ENCODE measurements around the gene PSENEN.

The PSENEN gene

DNA sequence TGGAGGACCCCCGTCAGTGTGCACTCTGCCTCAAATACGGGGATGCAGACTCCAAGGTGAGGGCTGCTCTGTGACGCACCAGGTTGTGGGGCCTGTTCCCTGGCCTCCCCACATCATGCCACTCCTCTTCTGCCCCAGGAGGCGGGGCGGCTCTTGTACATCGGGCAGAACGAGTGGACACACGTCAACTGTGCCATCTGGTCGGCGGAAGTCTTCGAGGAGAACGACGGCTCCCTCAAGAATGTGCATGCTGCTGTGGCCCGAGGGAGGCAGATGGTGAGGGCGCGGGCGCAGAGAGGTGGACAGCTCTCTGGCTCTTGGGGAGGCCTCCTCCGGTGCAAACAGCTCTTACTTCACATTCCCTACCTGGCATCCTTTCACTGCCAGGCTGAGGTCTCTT lies 16.4 kb upstream of the PSENEN start:
- no peaks in the 10 kb centered on the region for H3F3A ChIP-seq (ENCODE audit: insufficient read depth)
- no peaks in the 10 kb centered on the region for H4K20me1 ChIP-seq (ENCODE audit: low read depth, low read length)
- no peaks in the 10 kb centered on the region; the same call in 1 of the 2 replicates for H3K36me3 ChIP-seq (ENCODE audit: low read length)
- H3K27me3 ChIP-seq (ENCODE audit: low read length): no peaks in the 10 kb centered on the region
- H3K9me2 ChIP-seq (replicated peaks; ENCODE audit: insufficient read depth, low read length): no peaks in the 10 kb centered on the region
- no peak overlapping the region for H3K27ac ChIP-seq (ENCODE audit: low read depth, low read length)
- no peak overlapping the region for H3K4me3 ChIP-seq (ENCODE audit: insufficient read depth, low read length, poor library complexity, severe bottlenecking)
- no peaks in the 10 kb centered on the region for H3K9me3 ChIP-seq (ENCODE audit: insufficient read depth, low read length)
- no peaks in the 10 kb centered on the region for H3K79me2 ChIP-seq (ENCODE audit: insufficient read depth, low read length)
- no peak overlapping the region for H3K4me2 ChIP-seq (ENCODE audit: low read depth, low read length, poor library complexity, severe bottlenecking)
- no peak for TF ChIP-seq EZH2phosphoT487 (conservative IDR thresholded peaks at IDR 0.05; ENCODE audit: low read length)
- TF ChIP-seq, protein P1, sequence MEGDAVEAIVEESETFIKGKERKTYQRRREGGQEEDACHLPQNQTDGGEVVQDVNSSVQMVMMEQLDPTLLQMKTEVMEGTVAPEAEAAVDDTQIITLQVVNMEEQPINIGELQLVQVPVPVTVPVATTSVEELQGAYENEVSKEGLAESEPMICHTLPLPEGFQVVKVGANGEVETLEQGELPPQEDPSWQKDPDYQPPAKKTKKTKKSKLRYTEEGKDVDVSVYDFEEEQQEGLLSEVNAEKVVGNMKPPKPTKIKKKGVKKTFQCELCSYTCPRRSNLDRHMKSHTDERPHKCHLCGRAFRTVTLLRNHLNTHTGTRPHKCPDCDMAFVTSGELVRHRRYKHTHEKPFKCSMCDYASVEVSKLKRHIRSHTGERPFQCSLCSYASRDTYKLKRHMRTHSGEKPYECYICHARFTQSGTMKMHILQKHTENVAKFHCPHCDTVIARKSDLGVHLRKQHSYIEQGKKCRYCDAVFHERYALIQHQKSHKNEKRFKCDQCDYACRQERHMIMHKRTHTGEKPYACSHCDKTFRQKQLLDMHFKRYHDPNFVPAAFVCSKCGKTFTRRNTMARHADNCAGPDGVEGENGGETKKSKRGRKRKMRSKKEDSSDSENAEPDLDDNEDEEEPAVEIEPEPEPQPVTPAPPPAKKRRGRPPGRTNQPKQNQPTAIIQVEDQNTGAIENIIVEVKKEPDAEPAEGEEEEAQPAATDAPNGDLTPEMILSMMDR (IDR thresholded peaks at IDR 0.05; ENCODE audit: insufficient read depth, low read length, poor library complexity, severe bottlenecking): no peak
- no peak overlapping the region for H2AFZ ChIP-seq (ENCODE audit: low read depth, low read length, severe bottlenecking)
- no peak overlapping the region for H3K9ac ChIP-seq (ENCODE audit: low read length)

- H3K36me3 ChIP-seq (ENCODE audit: low read length): no peaks in the 10 kb centered on the region; the same call in 1 of the 2 replicates
- no peaks in the 10 kb centered on the region for H3K79me2 ChIP-seq (ENCODE audit: insufficient read depth, low read length)
- H3K4me2 ChIP-seq (ENCODE audit: low read depth, low read length, poor library complexity, severe bottlenecking): no peak overlapping the region
- no peaks in the 10 kb centered on the region for H3K9me2 ChIP-seq (replicated peaks; ENCODE audit: insufficient read depth, low read length)
- H3K27ac ChIP-seq (ENCODE audit: low read depth, low read length): no peak overlapping the region
- H3K27me3 ChIP-seq (ENCODE audit: low read length): no peaks in the 10 kb centered on the region
- TF ChIP-seq, protein P1 (IDR thresholded peaks at IDR 0.05; ENCODE audit: insufficient read depth, low read length, poor library complexity, severe bottlenecking): no peak
- TF ChIP-seq EZH2phosphoT487 (conservative IDR thresholded peaks at IDR 0.05; ENCODE audit: low read length): no peak
- no peak overlapping the region for H3K4me3 ChIP-seq (ENCODE audit: insufficient read depth, low read length, poor library complexity, severe bottlenecking)
- no peaks in the 10 kb centered on the region for H4K20me1 ChIP-seq (ENCODE audit: low read depth, low read length)
- no peaks in the 10 kb centered on the region for H3K9me3 ChIP-seq (ENCODE audit: insufficient read depth, low read length)
- H3F3A ChIP-seq (ENCODE audit: insufficient read depth): no peaks in the 10 kb centered on the region
- no peak overlapping the region for H3K9ac ChIP-seq (ENCODE audit: low read length)
- no peak overlapping the region for H2AFZ ChIP-seq (ENCODE audit: low read depth, low read length, severe bottlenecking)
Observed at GRCh38 chr19:35729763-35730162, 15.7 kb upstream of the PSENEN start.

DNA sequence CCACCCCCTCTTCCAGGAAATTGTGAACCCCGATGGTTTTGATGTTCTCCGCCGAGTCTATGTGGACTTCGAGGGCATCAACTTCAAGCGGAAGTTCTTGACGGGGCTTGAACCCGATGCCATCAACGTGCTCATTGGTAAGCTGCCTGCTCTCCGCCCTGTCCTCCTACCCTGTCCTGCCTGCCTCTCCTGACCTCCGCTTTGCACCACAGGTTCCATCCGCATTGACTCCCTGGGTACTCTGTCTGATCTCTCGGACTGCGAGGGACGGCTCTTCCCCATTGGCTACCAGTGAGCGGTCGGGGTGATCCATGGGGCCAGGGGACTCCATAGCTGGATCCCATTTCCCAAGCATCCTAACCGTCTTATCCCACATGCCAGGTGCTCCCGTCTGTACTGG lies 15.1 kb upstream of the PSENEN start:
- TF ChIP-seq, protein P1 (IDR thresholded peaks at IDR 0.05; ENCODE audit: insufficient read depth, low read length, poor library complexity, severe bottlenecking): no peak
- TF ChIP-seq EZH2phosphoT487 (conservative IDR thresholded peaks at IDR 0.05; ENCODE audit: low read length): no peak
- Histone ChIP-seq H3K27ac (ENCODE audit: low read depth, low read length) (no peak overlapping the region), H3K4me2 (ENCODE audit: low read depth, low read length, poor library complexity, severe bottlenecking) (no peak overlapping the region), H3F3A (ENCODE audit: insufficient read depth) (no peaks in the 10 kb centered on the region), H3K79me2 (ENCODE audit: insufficient read depth, low read length) (no peaks in the 10 kb centered on the region), H4K20me1 (ENCODE audit: low read depth, low read length) (no peaks in the 10 kb centered on the region), H3K9me2 (replicated peaks; ENCODE audit: insufficient read depth, low read length) (no peaks in the 10 kb centered on the region), H3K36me3 (ENCODE audit: low read length) (no peaks in the 10 kb centered on the region; the same call in 1 of the 2 replicates), H3K9me3 (ENCODE audit: insufficient read depth, low read length) (no peaks in the 10 kb centered on the region), H3K9ac (ENCODE audit: low read length) (no peak overlapping the region), H3K27me3 (ENCODE audit: low read length) (no peaks in the 10 kb centered on the region), H2AFZ (ENCODE audit: low read depth, low read length, severe bottlenecking) (no peak overlapping the region), H3K4me3 (ENCODE audit: insufficient read depth, low read length, poor library complexity, severe bottlenecking) (no peak overlapping the region)
